SK-N-MC (cell line): Measurements from ENCODE around the gene HYDIN.

Source experiments
- DNase-seq: peaks from one replicate; pipeline ENCODE4 v3.0.0-alpha.2; 2011; ENCODE audit warnings: low read depth, low spot score
- H3K27ac ChIP-seq: fragments of 200-600 bp; sonication (generic); 2 replicates; pipeline ENCODE4 v1.5.1; 2016; ENCODE audit warnings: mixed run types
- H3K36me3 ChIP-seq: fragments of 200-600 bp; sonication (generic); 2 replicates; pipeline ENCODE4 v1.6.1; 2017; ENCODE audit warnings: antibody characterized with exemption, low read length, mixed read lengths; ENCODE audit not compliant: insufficient read depth
- H3K4me3 ChIP-seq: fragments of 200-600 bp; sonication (generic); 2 replicates; pipeline ENCODE4 v1.5.1; 2016
- H3K9ac ChIP-seq: fragments of 200-600 bp; sonication (generic); 2 replicates; pipeline ENCODE4 v1.8.0; 2017; ENCODE audit warnings: mixed run types, mixed read lengths; ENCODE audit not compliant: insufficient read length
- H3K9me3 ChIP-seq: fragments of 200-600 bp; sonication (generic); 2 replicates; pipeline ENCODE4 v1.6.1; 2017; ENCODE audit warnings: low read depth, mild to moderate bottlenecking, antibody characterized with exemption, low read length, moderate library complexity, mixed read lengths
- EZH2 ChIP-seq: fragments of 200-600 bp; sonication (generic); IDR thresholded peaks from one replicate; pipeline ENCODE4 v1.6.1; 2017; ENCODE audit warnings: antibody characterized with exemption
- FOXP2 ChIP-seq: optimal IDR thresholded peaks from 2 replicates; pipeline ENCODE3; 2011; ENCODE audit warnings: mild to moderate bottlenecking, moderate library complexity; ENCODE audit not compliant: insufficient read depth; ENCODE audit errors: extremely low read length, control extremely low read depth
- POLR2AphosphoS5 ChIP-seq: IDR thresholded peaks from 2 replicates; pipeline ENCODE4 v1.6.1; 2012; ENCODE audit warnings: mild to moderate bottlenecking, low read depth, low read length, borderline replicate concordance

HYDIN gene

GRCh38 chr16:71203631-71204030 is 26.9 kb downstream of the HYDIN start:
- no peak for DNase-seq
- H3K9ac ChIP-seq, result no peak overlapping the region
- no peak overlapping the region for H3K4me3 ChIP-seq
- no peaks in the 10 kb centered on the region for H3K36me3 ChIP-seq
- TF ChIP-seq EZH2, result no peak
- no peak for TF ChIP-seq FOXP2
- TF ChIP-seq POLR2AphosphoS5, result no peak
- no peaks in the 10 kb centered on the region for H3K9me3 ChIP-seq
- H3K27ac ChIP-seq, result no peak overlapping the region

DNA sequence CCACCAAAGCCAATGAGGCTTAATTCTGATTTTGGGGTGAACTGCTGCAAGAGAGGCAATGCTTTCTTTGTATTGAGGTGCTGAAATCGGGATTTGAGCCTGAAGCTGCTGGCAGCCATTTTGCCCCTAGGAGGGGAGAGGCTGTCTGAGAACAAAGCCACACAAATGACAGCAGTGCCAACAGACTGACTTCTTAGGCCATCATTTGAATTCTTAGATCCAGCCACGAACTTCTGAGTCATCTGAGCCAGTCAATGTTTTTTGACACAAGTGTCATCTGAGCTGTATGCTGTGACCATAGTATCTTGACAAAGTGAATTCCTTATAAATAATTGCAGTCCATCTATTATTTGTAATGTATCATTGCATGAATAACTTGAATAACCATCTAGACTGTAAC is 29.0 kb downstream of the HYDIN start:
- TF ChIP-seq EZH2 (no peak), FOXP2 (no peak), POLR2AphosphoS5 (no peak)
- Histone ChIP-seq H3K4me3 (no peak overlapping the region), H3K27ac (no peak overlapping the region), H3K9ac (no peak overlapping the region), H3K36me3 (no peaks in the 10 kb centered on the region), H3K9me3 (no peaks in the 10 kb centered on the region)
- DNase-seq, result no peak

GRCh38 chr16:71201054-71201453 is 29.5 kb downstream of the HYDIN start:
- Histone ChIP-seq H3K9ac (no peak overlapping the region), H3K27ac (no peak overlapping the region), H3K4me3 (no peak overlapping the region), H3K9me3 (no peaks in the 10 kb centered on the region), H3K36me3 (no peaks in the 10 kb centered on the region)
- TF ChIP-seq FOXP2, result no peak
- TF ChIP-seq POLR2AphosphoS5, result no peak
- no peak for TF ChIP-seq EZH2
- no peak for DNase-seq

GRCh38 chr16:71198408-71198807 is 32.1 kb downstream of the HYDIN start:
- Histone ChIP-seq H3K9ac (no peak overlapping the region), H3K27ac (no peak overlapping the region), H3K36me3 (no peaks in the 10 kb centered on the region), H3K9me3 (no peaks in the 10 kb centered on the region), H3K4me3 (no peak overlapping the region)
- DNase-seq, result no peak
- no peak for TF ChIP-seq FOXP2
- TF ChIP-seq POLR2AphosphoS5, result no peak
- TF ChIP-seq EZH2, result no peak

- DNase-seq, result no peak
- Histone ChIP-seq H3K9me3 (no peaks in the 10 kb centered on the region), H3K27ac (no peak overlapping the region), H3K36me3 (no peaks in the 10 kb centered on the region), H3K9ac (no peak overlapping the region), H3K4me3 (no peak overlapping the region)
- TF ChIP-seq POLR2AphosphoS5 (no peak), FOXP2 (no peak), EZH2 (no peak)
Observed at GRCh38 chr16:71192387-71192786, 38.1 kb downstream of the HYDIN start.

DNA sequence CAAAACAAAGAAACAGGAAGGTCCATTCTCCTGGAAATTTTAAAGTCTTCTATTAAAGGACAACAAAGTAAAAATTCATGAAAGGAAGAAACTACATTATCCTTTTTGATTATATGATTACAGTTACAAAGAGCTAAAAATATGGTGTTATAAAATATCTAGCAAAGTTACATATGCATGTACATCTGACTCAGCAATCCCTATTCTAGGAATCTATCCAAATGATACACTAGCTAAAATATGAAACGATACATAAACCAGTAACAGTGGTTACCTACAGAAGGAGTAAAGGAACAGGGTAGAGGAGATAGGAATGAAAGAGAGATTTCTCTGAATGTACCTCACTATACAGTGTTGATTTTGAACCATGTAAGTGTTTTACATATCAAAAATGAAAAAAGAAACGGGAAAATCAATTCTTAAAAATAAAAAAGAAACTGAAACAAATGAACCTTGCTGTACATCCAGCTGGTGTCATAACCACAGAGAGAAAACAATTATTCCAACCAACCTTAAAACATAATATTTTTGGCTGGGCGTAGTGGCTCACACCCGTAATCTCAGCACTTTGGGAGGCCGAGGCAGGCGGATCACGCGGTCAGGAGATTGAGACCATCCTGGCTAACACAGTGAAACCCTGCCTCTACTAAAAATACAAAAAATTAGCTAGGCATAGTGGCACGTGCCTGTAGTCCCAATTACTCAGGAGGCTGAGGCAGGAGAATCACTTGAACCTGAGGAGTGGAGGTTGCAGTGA is 41.4 kb downstream of the HYDIN start:
- H3K4me3 ChIP-seq, result no peak overlapping the region
- DNase-seq, result no peak
- H3K9me3 ChIP-seq, result no peaks in the 10 kb centered on the region
- H3K9ac ChIP-seq, result no peak overlapping the region
- no peaks in the 10 kb centered on the region for H3K36me3 ChIP-seq
- TF ChIP-seq FOXP2, result no peak
- TF ChIP-seq POLR2AphosphoS5, result no peak
- no peak for TF ChIP-seq EZH2
- no peak overlapping the region for H3K27ac ChIP-seq

DNA sequence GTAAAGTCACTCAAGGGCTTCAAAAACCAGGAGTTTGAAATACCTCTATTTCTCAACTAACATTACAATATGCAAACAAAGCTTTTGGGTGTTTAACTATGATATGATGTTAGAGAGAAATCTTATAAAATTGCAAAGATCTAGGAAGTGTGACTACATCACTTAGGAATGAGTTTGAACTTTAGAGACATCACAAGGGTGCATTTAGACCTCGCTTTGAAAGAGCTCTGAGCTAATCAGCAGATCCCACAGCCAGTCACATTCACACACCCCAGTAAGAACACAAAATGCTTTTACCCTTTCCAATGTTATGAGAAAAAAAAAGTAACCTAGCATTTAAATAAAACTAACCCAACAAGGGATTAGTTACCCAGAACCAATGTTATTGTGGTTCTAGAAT is 45.2 kb downstream of the HYDIN start:
- H3K9me3 ChIP-seq, result no peaks in the 10 kb centered on the region
- no peak for TF ChIP-seq EZH2
- TF ChIP-seq POLR2AphosphoS5, result no peak
- TF ChIP-seq FOXP2, result no peak
- H3K4me3 ChIP-seq, result no peak overlapping the region
- H3K27ac ChIP-seq, result no peak overlapping the region
- no peak for DNase-seq
- no peaks in the 10 kb centered on the region for H3K36me3 ChIP-seq
- no peak overlapping the region for H3K9ac ChIP-seq

GRCh38 chr16:71179569-71179968 is 51.0 kb downstream of the HYDIN start:
- Histone ChIP-seq H3K27ac (no peak overlapping the region), H3K9ac (no peak overlapping the region), H3K36me3 (no peaks in the 10 kb centered on the region), H3K4me3 (no peak overlapping the region), H3K9me3 (no peaks in the 10 kb centered on the region)
- no peak for DNase-seq
- no peak for TF ChIP-seq EZH2
- no peak for TF ChIP-seq FOXP2
- TF ChIP-seq POLR2AphosphoS5, result no peak
